Measurements from ENCODE around the gene OR5AU1. TPM values are rescaled to one million over a fixed set of nuclear protein-coding genes. Genes with fewer than 3 reads are reported as not detected.

OR5AU1 gene
- total RNA-seq, 4 donors from 2014 or later = not detected

DNA sequence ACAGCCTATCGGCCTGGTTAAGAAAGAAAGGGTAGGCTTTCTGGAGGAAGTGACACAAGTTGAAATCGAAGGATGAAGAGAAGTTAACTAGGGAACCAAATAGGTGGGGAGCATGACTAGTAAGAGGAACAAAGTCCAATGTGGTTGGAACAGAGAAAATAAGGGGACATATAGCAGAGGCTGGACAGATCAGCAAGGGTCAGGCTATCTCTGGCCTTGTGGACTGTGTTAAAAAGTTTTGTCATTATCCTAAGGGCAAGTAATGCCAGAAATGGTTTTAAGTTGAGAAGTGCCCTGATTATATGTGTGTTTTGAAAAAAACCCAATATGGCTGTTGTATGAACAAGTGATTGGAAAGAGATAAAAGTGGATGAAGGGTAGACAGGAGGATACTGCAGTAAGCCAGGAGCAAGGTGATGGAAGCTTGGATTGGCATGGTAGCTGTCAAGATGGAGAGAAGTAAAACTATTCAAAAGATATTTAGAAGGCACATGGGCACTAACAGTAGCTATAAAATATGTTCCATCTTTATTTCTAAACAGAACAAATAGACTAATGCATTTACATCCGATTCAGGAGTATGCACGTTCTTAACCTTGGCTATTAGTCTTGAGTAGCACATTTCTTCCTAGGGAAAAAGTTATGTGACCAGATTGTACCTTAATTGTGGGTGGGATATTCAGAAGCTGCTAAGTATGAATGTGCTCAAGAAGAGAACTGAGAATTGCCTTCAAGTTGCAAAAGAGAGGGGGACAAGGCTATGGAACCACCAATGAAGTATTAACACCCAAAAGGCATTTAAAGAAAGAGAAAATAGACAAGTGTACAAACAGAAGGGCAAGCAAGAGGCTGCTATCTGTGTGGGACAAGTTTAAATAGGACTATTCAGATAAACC is 46.8 kb upstream of the OR5AU1 start:
- H3K9me3 ChIP-seq = no peaks in the 10 kb centered on the region
- intact Hi-C loops (cut with DNase I; ENCODE audit: low total_unique reads) (no loop called here), in situ Hi-C loops (cut with MboI; ENCODE audit: low sequenced_read_pairs in 4 of 4) (no loop called here)
- no peaks in the 10 kb centered on the region for H3K27me3 ChIP-seq
- H3K4me3 ChIP-seq = no peak overlapping the region
- DNase-seq (no peak), ATAC-seq (no peak)
- H3K27ac ChIP-seq = no peak overlapping the region
- no peak for TF ChIP-seq POLR2A (IDR thresholded peaks at IDR 0.05)
- TF ChIP-seq, protein P1, sequence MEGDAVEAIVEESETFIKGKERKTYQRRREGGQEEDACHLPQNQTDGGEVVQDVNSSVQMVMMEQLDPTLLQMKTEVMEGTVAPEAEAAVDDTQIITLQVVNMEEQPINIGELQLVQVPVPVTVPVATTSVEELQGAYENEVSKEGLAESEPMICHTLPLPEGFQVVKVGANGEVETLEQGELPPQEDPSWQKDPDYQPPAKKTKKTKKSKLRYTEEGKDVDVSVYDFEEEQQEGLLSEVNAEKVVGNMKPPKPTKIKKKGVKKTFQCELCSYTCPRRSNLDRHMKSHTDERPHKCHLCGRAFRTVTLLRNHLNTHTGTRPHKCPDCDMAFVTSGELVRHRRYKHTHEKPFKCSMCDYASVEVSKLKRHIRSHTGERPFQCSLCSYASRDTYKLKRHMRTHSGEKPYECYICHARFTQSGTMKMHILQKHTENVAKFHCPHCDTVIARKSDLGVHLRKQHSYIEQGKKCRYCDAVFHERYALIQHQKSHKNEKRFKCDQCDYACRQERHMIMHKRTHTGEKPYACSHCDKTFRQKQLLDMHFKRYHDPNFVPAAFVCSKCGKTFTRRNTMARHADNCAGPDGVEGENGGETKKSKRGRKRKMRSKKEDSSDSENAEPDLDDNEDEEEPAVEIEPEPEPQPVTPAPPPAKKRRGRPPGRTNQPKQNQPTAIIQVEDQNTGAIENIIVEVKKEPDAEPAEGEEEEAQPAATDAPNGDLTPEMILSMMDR (IDR thresholded peaks at IDR 0.05 in 4 of 5, conservative IDR thresholded peaks at IDR 0.05 in 1 of 5) = no peak
- H3K36me3 ChIP-seq = peaks cover 0 to 12% of the 10 kb centered on the region in 2 donors
- H3K4me1 ChIP-seq = peaks cover 0 to 3% of the 10 kb centered on the region in 2 donors

DNA sequence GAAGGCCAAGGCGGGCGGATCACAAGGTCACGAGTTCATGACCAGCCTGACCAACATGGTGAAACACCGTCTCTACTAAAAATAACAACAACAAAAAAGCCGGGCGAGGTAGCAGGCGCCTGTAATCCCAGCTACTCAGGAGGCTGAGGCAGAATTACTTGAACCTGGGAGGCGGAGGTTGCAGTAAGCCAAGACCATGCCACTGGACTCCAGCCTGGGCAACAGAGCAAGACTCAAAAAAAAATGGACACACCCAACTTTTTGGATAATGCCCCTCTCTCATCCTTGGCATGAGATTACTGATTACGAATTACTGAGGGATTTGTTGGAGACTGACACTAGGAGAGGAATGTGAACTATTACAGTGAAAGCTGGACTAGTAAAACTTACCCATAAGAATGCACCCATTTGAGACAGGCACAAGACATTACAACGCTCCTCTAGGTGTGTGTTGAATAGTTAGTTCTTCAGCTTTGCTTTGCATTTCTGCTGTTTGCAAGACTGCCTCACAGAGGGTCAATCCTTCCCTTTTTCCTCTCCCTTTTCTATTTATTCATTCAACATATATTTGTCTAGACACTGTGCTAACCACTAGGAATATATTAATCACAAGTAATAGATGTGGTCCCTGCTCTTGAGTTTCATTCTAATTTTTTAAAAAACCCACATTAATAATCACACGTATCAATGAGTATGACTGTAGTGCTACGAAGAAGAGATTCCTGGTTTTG is 46.0 kb upstream of the OR5AU1 start:
- ATAC-seq = peak in 1 of 2 donors; percentile 23
- Histone ChIP-seq H3K4me1 (peaks cover 0 to 1% of the 10 kb centered on the region in 2 donors), H3K36me3 (peaks cover 0 to 4% of the 10 kb centered on the region in 2 donors), H3K27ac (no peak overlapping the region), H3K27me3 (no peaks in the 10 kb centered on the region), H3K9me3 (no peaks in the 10 kb centered on the region), H3K4me3 (no peak overlapping the region)
- in situ Hi-C loops (cut with MboI; ENCODE audit: low sequenced_read_pairs in 4 of 4) (no loop called here), intact Hi-C loops (cut with DNase I; ENCODE audit: low total_unique reads) (no loop called here)
- no peak for TF ChIP-seq POLR2A (IDR thresholded peaks at IDR 0.05)
- TF ChIP-seq, protein P1 (IDR thresholded peaks at IDR 0.05 in 4 of 5, conservative IDR thresholded peaks at IDR 0.05 in 1 of 5) = no peak
- no peak for DNase-seq

DNA sequence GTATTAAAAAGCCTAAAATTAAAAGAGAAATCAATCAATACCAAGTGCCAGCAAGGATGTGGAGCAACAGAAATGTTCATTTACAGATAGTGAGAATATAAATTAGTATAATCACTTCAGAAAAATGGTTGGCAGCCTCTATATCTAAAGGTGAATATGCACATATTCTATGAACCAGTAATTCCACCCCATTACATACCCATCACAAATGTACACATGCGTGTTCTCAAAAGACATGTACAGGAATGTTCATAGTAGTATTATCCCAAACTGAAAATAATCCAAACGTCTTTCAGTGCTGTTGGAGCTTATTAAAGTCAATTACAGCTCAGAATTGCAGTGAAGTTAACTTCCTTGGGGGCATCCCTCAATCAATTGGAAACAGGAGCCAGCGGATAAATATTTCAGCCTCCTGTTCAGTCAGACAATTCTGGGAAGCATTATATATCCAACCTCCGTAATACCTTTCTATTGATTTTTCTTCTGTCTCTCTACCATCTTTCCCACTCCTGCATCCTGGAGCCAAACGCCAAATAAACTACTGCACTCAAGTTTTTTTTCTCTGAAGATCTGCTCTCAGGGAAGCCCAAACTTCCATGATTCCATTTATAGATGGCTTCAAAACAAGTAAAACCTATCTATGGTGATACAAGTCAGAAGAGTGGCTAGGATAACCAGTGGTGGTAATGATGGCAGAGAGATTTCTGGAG is 45.0 kb upstream of the OR5AU1 start:
- no peak for TF ChIP-seq POLR2A (IDR thresholded peaks at IDR 0.05)
- TF ChIP-seq, protein P1 (IDR thresholded peaks at IDR 0.05 in 4 of 5, conservative IDR thresholded peaks at IDR 0.05 in 1 of 5) = no peak
- in situ Hi-C loops (cut with MboI; ENCODE audit: low sequenced_read_pairs in 4 of 4) = no loop called here
- intact Hi-C loops (cut with DNase I; ENCODE audit: low total_unique reads) = no loop called here
- ATAC-seq (no peak), DNase-seq (no peak)
- Histone ChIP-seq H3K27ac (no peak overlapping the region), H3K4me1 (no peaks in the 10 kb centered on the region), H3K9me3 (no peaks in the 10 kb centered on the region), H3K4me3 (no peak overlapping the region), H3K27me3 (no peaks in the 10 kb centered on the region), H3K36me3 (peaks cover 0 to 4% of the 10 kb centered on the region in 2 donors)

DNA sequence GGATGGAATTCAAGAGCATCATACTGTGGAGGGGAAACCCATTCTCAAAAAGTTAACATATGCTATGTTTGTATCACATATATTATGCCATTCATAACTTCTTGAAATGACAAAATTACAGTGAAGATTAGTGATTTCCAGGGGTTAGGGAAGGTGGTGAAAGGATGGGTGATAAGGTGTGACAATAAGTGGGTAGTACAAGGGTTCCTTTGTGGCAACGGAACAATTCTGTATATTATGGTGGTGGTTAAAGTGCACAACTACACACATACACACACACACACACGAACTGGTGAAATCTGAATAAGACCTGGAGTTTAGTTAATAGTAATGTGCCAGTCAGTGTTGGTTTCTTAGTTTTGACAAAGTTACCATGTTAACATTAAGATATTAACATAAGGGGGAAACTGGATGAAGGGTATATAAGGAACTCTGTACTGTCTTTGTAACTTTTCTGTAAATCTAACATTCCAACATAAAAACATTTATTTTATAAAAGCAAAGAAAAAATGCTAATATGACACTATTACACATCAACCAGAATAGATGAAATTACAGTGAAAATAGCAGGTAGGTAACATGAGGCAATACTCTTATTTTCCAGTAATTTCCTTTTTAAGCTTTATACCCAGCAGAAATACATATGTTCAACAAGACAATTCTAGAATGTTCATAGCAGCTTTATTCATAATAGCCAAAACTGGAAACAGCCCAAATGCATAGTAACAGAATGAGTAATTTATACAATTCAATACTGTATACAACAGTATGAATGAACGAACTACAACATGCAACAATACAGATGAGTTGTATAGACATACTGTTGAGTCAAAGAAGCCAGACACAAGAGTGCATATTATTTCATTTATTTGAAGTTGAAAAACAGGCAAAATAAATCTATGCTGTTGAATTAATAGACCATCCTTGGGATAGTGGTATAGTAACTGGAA is 44.0 kb upstream of the OR5AU1 start:
- TF ChIP-seq, protein P1 (IDR thresholded peaks at IDR 0.05 in 4 of 5, conservative IDR thresholded peaks at IDR 0.05 in 1 of 5) = no peak
- no peak for TF ChIP-seq POLR2A (IDR thresholded peaks at IDR 0.05)
- Histone ChIP-seq H3K9me3 (no peaks in the 10 kb centered on the region), H3K27ac (no peak overlapping the region), H3K27me3 (no peaks in the 10 kb centered on the region), H3K4me1 (no peaks in the 10 kb centered on the region), H3K4me3 (no peak overlapping the region), H3K36me3 (no peaks in the 10 kb centered on the region)
- DNase-seq (no peak), ATAC-seq (no peak)
- in situ Hi-C loops (cut with MboI; ENCODE audit: low sequenced_read_pairs in 4 of 4) (no loop called here), intact Hi-C loops (cut with DNase I; ENCODE audit: low total_unique reads) (no loop called here)

Data from gastrocnemius medialis (tissue), 4 donors.